DMS114 treated with DMSO at 0.1 percent for 48 hours (cell line): ENCODE results near the gene ANKRD13B.

Experiments
- DNase-seq: peaks from one replicate; lab custom pipeline; 2025; ENCODE audit not compliant: unreplicated experiment; lab: John Stamatoyannopoulos, UW

Gene ANKRD13B

DNA sequence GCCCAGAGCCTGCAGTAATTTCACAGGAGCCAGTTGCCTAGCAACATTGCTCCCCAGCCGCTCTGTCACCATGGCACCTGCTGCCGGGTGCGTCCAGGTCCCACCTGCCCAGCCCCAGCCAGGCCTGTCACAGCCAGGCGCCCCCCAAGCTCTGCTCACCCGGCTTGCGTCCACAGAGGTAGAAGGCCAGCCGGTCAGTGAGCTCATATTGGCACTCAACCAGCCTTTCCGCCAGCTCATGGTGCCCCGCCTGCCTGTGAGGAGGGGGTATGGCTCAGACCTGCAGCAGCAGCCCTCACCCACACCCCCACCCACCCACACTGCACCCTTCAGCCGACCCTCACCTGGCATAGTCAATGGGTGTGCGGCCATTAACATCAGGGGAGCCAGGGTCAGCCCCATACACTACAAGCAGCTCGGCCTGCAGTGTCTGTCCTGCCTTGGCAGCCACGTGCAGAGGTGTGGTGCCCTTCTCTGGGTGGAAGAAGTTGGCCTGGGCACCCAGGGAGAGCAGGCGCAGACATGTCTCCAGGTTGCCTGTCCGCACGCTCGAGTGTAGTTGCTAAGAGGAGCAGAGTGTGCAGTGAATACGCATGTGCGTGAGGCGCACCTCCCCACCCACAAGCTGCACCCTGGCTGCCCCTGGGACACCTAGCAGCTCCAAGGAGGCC lies 11.2 kb upstream of the ANKRD13B start:
- DNase-seq = no peak

DNA sequence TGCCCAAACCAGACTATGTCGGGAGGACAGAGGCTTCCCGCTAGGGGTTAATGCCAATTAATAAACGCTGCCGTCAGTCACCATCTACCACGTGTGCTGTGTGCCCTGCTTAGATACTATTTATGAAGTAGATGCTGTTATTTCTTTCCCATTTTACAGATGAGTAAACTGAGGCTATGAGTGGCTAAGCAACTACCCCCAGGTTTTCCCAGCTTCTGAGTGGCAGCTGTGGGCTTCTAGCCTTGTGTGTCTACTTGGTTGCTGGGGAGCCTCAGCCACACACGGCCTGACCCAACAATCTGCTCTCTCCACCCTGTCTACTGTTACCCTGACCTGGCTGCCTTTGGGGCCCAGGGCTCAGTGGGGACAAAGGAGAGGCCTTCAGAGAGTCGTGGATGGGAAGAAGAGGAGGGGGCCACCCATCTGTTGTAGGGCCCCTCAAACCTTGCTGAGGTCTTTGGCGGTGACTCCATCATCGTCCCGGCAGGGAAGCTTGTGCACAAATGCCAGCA lies 10.6 kb upstream of the ANKRD13B start:
- no peak for DNase-seq

DNA sequence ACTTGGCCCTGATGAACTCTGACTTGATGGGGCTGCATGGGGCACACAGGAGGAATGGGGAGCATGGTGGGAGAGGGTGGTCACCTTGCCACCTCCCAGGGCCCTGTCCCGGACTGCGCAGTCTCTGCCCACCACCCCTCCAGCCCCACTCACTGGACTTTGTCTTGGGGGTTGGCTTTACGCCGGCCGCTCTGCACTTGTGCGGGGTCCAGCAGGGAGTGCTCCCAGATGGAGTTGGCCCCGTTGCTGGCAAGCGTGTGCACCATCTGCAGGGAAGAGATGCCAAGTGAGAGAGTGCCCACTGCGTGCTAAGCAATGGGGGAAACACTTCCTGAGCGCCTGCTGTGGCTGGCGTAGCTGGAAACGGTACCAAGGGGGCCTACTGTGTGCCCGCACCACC lies 10.2 kb upstream of the ANKRD13B start:
- DNase-seq = no peak

DNA sequence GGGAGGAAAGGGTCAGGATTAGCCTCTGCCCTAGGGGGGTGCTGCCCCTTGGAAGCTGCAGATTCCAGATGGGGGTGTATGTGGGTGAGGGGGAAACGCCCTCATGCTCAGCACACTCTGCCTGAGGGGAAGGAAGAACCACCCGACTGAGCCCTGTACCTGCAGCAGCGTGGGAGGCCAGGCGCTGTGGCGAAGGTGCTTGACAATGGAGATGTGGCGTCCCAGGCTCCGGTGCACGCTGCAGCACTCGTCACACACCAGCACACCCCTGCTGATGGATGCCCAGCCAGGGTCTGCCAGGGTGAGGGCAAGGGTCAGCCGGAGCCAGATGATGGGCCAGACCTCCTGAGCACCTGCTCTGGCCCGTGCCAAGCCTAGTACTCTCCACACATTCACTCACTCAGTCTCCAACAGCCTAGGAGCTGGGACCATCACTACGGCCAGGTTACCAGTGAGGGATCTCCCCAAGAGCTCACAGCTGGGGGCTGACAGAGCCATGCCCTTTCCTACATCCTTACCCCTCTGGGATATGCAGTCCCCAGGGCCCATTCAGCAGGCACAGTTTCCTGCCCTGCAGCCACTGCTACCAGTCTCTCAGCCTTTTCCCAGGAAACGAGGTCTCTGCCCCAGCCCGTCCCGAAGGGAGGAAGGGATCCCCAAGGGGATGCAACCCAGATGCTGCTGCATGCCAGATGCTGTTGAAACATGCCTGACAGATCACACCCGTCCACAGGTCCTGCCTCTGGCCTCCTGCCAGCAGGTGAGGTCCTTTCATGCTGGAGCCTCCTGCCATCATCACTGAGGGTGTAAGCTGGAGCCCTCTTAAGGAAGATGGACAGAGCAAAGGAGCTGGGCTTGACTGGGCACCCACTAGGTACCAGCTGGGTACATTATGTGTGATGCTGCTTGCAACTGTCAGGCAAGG lies 9.3 kb upstream of the ANKRD13B start:
- DNase-seq = no peak

DNA sequence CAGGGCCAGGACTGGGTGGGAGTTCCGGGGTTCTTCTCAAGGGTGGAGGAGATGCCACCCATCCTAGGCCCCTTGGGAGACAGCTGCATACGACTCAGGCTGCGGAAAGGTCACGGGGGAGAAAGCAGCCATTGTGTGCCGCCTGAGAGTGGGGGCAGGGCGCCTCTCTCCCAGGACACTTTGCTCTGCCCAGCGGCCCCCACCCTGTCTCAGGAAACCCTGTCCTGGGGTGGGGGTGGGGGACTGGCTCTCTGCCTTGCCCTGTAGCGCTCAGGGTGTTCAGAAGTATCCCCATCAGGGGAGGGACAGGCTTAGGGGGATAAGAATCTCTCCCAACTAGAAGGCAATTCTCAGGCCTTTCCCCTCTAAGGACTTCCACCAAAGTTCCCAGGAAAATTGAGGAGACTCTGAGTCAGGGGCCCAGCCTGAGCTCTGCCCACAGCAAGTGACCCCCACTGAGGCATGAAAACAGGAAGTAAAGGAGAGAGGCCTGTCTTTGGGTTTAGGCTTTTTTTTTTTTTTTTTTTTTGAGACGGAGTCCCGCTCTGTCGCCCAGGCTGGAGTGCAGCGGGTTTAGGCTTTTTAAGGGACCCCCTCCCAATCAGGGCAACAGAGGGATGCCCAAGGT lies 8.4 kb upstream of the ANKRD13B start:
- no peak for DNase-seq

DNA sequence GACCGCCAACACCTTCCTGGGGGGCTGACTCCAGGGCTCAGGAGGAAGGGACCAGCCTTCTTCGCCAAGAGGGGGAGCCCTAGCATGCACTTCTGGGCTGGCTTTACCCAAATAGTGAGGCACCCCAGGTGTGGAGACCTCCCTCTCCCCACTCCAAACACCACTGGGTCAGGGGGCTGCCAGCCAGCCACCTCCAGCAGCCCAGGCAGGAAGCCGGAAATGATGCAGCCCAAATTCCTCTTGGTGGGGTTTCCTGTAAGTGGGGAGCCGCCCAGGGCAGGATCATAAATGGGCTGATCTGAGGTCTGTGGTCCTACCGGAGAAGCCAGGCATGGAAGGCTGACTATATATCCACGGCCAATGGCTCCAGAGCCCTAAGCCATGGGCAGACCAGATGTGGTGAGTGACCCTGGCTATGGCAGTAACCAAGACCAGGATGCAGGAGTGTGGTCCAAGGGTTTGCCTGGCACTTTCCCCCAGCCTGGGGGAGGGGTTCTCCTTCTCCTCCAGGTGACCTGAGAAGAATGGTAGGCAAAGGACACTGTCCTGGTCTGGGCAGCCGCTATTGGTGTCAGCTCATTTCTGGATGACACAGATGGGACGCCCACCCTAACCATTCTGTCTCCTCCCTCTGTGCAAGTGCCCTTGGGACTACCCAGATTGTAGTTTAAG lies 7.7 kb upstream of the ANKRD13B start:
- no peak for DNase-seq

DNA sequence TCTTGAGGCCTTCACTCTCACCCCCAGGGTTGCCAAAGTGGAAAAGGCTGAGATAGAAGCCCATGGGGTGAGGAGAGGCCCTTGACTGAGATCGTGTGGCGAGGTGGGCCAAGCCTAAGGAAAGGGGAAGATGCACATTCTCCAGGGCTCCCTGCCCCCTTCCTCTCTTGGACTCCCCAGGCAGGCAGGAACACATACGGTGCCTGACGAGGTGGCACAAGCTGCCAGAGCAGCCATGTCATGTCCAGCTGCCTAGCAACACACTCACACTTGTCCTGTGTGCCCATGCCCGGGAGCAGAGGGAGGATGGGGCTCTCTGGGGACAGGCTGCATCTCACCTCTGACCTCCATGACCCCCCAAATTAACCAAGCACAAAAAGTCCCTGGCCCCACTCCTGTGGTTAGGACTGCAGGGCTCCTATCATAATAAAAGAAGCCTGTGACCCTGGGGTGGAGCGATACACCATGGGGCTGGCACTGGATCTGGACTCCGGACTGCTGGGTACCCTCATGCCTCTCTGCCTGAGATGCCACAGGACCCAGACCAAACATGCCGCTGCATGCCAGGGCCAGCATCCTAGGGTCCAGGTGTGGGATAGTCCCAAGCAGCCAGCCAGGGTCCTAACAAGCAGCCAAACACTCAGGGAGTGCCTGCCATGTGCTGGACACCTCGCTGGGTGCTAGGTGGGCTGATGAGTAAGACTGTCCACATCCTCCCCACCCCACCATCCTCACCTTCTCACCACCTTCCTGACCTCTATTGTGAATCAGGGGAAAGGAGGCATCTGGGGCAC lies 6.1 kb upstream of the ANKRD13B start:
- no peak for DNase-seq

DNA sequence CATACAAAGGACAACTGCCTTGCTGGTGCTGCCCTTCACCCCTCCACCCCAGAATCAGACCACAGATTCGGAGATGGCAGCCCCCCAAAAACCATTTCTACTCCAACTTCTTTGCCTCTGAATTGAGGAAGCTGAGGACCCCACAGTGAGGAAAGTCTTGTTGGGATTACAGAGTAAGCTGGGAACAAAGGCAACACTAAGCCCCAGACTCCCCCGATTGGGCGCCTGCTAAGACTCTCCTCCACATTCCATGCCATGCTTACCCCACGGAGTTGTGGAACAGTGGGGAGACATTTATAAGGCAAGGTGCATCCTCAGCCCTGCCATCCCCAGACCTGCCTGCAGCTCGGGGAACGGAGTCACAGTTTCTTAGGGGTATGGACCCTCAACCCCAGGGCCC lies 5.3 kb upstream of the ANKRD13B start:
- DNase-seq = no peak

DNA sequence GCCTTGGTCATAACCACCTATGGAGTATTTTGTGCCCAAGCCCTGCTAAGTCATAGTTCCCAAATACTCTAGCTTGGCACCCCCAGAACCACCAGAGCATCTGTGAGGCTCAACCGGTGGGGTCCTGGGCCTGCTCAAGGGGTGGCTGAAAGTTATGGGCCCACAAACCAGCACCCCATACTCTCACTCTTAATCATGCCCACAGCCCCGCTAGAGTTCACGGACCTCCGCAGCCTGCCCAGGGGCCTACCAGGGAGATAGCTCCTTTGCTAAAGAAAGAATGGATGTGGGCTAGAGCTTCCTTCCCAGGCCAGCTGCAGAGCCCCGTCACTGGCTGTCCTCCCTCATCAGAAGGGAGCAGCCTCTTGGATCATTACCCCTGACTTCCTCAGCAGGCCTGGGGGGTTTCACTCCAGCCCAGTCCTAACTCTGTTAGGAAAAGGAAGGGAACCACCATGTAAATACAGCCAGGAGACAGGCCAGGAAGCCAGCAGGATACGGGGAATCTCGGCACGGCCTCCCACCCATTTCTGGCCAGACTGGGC lies 4.8 kb upstream of the ANKRD13B start:
- DNase-seq = no peak

DNA sequence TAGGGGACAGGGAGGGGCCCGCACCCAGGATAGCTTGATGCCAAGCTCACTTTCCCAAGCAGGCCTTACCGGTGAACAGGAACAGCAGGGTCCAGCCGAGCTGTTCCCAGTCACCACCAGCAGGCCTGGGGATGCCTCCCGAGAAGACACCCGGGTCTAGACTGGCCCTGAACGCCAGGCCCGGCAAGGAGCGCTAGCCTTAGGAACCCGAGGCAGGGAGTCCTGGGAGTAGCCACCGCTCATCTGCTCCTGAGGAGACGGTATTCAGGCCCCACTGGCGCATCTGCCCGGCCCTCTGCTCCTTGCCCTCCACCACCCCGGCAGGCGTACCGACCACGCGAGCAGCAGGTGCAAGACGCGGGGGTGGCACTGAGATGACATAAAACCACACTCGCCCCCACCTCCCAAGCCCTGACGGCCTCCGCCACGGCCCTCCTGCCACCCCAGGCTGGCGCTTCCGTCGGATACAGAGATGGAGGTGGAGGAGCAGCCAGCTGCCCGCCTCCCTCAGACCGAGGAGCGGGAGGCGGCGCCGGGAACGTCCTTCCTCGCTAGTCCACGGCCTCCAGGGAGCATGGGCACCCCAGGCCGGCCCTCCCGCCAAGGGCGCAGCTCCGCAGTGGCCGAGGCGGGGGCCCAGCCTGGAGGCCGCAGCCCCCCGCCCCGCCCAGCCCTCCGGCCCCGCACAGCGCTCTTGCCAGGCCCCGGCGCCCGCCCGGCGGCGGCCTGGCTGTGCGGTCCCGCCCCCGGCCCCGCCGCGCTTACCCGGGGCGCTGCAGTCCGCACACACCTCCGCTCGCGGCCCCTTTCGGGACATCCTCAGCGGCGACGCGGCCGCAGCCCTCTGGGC lies 4.1 kb upstream of the ANKRD13B start:
- DNase-seq = no peak

DNA sequence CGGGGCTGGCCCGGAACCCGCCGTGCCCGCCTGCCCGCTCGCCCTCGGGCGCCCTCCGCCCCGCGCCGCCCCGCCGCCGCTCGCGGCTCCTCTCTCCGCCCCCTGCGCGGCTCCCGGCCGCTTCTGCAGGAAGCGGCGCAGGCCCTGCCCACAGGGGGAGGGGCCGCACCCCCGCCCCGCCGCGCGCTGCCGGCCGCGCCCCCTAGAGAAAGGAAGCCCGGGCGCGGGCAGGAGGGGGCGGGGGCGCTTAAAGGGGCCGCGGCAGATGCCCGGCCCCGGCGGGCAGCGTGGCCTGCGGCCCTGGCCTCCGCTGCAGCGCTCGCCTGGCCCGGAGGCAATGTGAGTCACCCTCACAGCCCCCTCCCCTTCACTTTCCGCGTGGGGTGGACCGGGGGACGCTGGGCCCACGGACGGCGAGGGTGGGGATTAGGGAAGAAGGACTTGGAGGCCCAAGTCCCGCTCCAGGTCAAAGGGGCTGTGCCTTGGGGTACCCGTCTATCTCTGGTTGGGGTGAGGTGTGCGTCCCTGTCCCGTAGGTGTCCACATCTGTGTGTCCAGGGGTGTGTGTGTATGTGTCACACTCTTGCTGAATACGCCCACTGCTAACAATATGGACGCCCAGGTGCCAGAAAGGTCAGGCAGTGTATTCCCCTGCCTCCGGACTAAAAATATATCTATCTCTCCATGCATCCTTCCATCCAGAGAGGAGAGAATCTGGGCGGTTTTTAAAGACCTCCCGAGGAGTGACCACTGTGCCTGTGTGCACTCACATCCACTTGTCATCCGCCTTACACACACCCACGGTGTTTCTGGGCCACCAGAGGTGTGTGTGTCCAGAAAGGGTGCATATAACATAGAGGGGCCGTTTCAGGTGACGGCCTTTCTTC lies 3.2 kb upstream of the ANKRD13B start, which contains the start of gene GIT1:
GIT1 (minus strand) TSS at position 125 of the 887 bp plus-strand sequence. CDS start 270 bp downstream, outside the sequence.
- peak; percentile 57 for DNase-seq

DNA sequence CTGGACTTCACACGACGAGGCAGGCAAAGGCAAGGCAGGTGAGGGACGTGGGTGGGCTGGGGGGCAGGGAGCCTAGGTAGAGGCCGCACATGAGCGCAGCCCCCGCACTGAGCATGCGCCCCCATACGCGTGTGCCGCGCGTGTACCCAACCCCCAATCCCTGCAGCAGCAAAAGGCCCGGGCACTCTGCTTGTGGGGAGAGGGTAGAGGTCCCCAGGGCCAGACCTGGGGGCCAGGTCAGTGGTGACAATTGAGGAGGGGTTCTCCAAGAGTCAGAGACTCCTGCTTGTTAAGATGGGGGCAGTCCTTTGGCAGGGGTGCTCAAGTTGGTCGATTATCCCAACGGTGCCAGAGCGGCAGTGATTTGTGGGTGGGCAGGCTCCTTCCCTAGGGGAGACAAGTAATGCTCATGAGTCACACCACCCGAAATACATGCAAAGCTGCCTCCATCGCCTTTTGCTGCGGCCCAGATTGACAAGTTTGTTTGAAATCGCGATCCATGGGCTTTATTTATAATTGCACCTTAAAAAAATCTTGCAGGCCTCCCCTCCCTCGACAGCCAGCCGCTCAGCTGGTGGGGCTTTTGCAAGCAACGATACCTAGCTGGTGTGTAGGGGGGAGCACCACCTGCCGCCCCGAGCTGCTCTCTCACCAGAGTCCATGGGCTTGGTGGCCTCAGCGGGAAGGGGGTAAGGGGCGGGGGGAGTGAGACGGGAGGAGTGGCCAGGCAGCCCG lies 2.4 kb upstream of the ANKRD13B start:
- DNase-seq = peak; percentile 18

DNA sequence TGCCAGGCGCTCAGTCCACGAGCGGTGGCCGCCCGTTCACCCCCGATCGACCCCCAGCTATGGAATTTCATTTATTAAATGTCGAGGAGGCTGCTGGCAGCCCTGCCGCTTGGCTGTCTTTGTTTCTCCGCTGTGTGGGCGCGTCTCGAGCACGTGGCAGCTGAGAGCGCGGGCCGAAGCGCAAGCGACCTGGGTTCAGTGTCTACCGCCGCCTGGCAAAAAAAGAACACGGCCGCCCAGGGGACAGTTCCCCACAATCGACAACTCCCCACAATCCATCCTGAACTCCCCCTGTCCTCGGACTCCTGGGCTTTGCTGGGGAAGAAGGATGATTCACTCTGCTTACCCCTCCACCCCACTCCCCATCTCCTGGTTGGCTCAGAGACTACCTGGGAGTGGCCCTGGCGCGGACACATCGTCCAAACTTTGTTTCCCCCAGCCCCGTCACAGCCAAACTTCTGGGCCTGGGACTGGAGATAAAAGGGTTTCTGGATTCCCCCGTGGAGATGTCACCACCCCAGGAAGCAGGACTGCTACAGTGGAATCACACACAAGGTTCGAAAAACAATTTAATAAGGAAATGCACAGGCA lies 1.7 kb upstream of the ANKRD13B start:
- DNase-seq = peak; percentile 43

DNA sequence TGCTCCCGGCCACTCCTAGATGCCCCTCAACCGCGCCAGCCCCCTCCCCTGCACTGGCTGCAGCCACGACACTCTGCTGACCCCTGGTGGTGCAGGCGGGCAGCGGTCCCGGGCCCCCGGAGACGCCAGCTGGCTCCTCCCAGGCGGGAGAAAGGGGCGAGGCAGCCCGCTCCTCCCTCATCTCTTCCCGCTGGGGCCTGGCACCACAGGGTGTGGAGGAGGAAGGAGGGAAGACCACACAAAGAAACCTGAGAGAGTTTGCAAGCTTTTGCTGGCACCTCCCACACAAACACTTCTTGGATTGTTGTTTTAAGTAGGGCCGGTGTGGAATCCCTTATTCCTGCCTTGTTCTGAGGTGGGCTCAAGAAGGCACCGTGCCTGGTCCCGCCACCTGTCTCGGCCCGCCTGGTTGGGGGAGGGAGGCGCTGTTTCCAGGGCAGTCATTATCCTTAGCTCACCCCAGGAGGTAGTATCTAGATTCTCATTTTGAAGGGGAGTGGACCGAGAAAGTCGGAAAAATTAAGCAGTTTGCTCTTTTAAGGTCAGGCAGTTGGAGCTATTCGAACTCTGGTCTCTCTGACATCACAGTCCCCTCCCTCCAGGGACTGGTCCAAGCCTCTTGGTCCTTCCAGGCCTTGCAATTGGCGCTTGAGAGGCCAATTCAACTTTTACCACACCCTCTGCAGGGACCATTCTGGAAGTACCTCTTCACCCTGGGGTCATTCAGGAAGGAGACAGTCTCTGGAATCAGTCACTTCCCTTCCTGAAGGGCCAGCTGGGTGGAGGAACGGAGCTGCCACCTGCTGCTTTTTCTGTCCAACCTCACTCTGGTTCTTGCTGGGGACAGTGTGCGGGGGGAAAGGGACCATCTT lies 959 bp upstream of the ANKRD13B start:
- DNase-seq = peak; percentile 77

DNA sequence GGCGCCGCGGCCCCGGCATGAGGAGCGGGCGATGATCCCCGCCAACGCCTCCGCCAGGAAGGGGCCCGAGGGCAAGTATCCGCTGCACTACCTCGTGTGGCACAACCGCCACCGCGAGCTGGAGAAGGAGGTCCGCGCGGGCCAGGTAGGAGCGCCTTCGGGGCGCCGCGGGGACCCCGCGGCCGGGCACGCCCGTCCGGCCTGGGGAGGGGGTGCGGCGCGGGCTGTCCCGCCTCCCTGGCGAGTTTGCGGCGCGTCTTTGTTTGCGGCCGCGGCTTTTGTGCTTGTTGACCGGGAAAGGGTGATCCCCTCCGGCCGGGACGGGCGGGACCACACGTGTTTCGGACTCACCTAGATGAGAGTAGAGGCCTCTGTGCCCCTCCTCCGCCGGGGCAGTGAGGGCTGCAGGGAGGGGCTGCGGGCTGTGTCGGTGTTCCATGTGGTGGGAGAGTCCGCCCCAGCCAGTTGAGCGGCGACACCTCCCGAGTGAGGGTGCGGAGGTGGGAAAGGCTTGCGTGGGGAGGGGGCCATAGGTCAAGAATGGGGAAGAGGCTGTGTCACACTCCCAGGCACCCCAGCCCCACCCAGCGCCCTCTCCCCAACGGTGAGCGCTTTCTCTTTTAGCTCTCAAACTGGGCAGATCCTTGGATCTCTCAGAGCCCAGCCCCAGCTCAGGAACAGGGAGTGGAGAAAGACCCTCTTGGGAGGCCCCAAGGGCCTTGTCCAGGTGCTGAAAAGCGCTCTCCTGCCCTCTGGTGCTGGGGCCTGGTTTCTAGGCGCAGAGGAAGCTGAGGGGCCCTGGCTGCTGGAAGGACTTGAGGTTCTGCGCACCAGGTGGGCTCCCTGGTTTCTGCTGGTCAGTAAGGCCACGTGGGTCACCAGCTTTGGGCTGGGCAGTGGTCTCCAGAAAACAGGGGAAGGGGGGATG lies 923 bp downstream of the ANKRD13B start:
- DNase-seq = no peak
